Fibroblast of skin of back (primary cell): Measurements from ENCODE around the gene MCTP2. TPM values are rescaled to one million over a fixed set of nuclear protein-coding genes. Genes with fewer than 3 reads are reported as not detected.

Experiments
- DNase-seq: peaks from one replicate; pipeline ENCODE4 v3.0.0-alpha.2; 2013
- polyA plus RNA-seq, 2 experiments: library from polyadenylated mRNA; unstranded; fragments of 120-200 nt; gene quantifications; one replicate each; pipeline ENCODE4 v1.2.1, GENCODE V29; 2013; ENCODE audit not compliant: insufficient read length in 2 of 2

MCTP2 gene
- polyA plus RNA-seq (2013, experiment 1 of 2; ENCODE audit: insufficient read length) = 0.20 TPM
- 0.75 TPM for polyA plus RNA-seq (2013, experiment 2 of 2; ENCODE audit: insufficient read length)

GRCh38 chr15:94230883-94231722 lies at the start of gene MCTP2:
Gene MCTP2 (plus strand): TSS chr15:94231561. CDS start chr15:94298266, 66,705 bp downstream.
- DNase-seq = peak; percentile 61

GRCh38 chr15:94182883-94183282 lies 48.5 kb upstream of the MCTP2 start:
- no peak for DNase-seq

GRCh38 chr15:94185547-94186236 lies 45.7 kb upstream of the MCTP2 start:
- DNase-seq = no peak

GRCh38 chr15:94186770-94187331 lies 44.5 kb upstream of the MCTP2 start:
- no peak for DNase-seq

GRCh38 chr15:94193906-94194305 lies 37.5 kb upstream of the MCTP2 start:
- no peak for DNase-seq

GRCh38 chr15:94196531-94196930 lies 34.8 kb upstream of the MCTP2 start:
- DNase-seq = peak; percentile 13

GRCh38 chr15:94198633-94199032 lies 32.7 kb upstream of the MCTP2 start:
- DNase-seq = no peak

GRCh38 chr15:94199725-94200124 lies 31.6 kb upstream of the MCTP2 start:
- no peak for DNase-seq

- DNase-seq = no peak
These were observed 28.1 kb upstream of the MCTP2 start for GRCh38 chr15:94203306-94203705.

- DNase-seq = peak; percentile 43
These were observed 26.0 kb upstream of the MCTP2 start for GRCh38 chr15:94205366-94205765.

- DNase-seq = peak; percentile 74
These were observed 24.7 kb upstream of the MCTP2 start for GRCh38 chr15:94206463-94207167.

- DNase-seq = no peak
These were observed 19.1 kb upstream of the MCTP2 start for GRCh38 chr15:94212291-94212690.

- peak; percentile 67 for DNase-seq
These were observed 5.7 kb upstream of the MCTP2 start for GRCh38 chr15:94225616-94226015.

- DNase-seq = no peak
These were observed 2.8 kb upstream of the MCTP2 start for GRCh38 chr15:94228611-94229010.

- no peak for DNase-seq
These were observed 1.6 kb upstream of the MCTP2 start for GRCh38 chr15:94229591-94230369.

GRCh38 chr15:94230431-94230882 lies 904 bp upstream of the MCTP2 start:
- no peak for DNase-seq

GRCh38 chr15:94231723-94232468 lies 535 bp downstream of the MCTP2 start:
- DNase-seq = no peak

GRCh38 chr15:94233441-94233840 lies 2.1 kb downstream of the MCTP2 start:
- no peak for DNase-seq

GRCh38 chr15:94234300-94234699 lies 2.9 kb downstream of the MCTP2 start:
- no peak for DNase-seq

- DNase-seq = no peak
These were observed 3.7 kb downstream of the MCTP2 start for GRCh38 chr15:94235041-94235440.

GRCh38 chr15:94235646-94236045 lies 4.3 kb downstream of the MCTP2 start:
- DNase-seq = no peak
